Right atrium auricular region (tissue), 2 donors: ENCODE data around the gene NLRP5. TPM values are rescaled to one million over a fixed set of nuclear protein-coding genes. Genes with fewer than 3 reads are reported as not detected.
"Not testable (repeated sequence)": the region's sequence is repeated elsewhere in the genome, so short reads cannot be mapped to it uniquely, and the experiment has no call there.

Experiments used
- DNase-seq: peaks from one replicate; pipeline ENCODE4 v3.0.0-alpha.2; 2019; ENCODE audit warnings: low spot score
- H3K27ac ChIP-seq, 2 donors: fragments of 200-600 bp; sonication (generic); 1 replicate in 1 of 2; 2 replicates in 1 of 2; pipeline ENCODE4 v1.5.1; 2016 to 2019
- H3K27me3 ChIP-seq, 2 donors: fragments of 200-600 bp; sonication (generic); one replicate each; pipeline versions ENCODE4 v1.5.1 to v1.6.0; 2017 to 2019
- H3K36me3 ChIP-seq: fragments of 200-600 bp; sonication (generic); one replicate; pipeline ENCODE4 v1.5.1; 2016
- H3K4me1 ChIP-seq, 2 donors: fragments of 200-600 bp; sonication (generic); one replicate each; pipeline versions ENCODE4 v1.5.1 to v1.6.0; 2017 to 2019
- H3K4me3 ChIP-seq, 2 donors: fragments of 200-600 bp; sonication (generic); 1 replicate in 1 of 2; 2 replicates in 1 of 2; pipeline ENCODE4 v1.5.1; 2017 to 2019; ENCODE audit warnings: mild to moderate bottlenecking in 1 of 2, moderate library complexity in 1 of 2
- H3K9me3 ChIP-seq, 2 donors: fragments of 200-600 bp; sonication (generic); one replicate each; pipeline ENCODE4 v1.5.1; 2019
- CTCF ChIP-seq, 2 donors: fragments of 200-600 bp; sonication (generic); IDR thresholded peaks; one replicate each; pipeline ENCODE4 v1.5.1; 2019; ENCODE audit warnings: antibody characterized with exemption in 2 of 2
- total RNA-seq, 2 donors: library from RNA; depleted of rRNA; stranded (reverse); fragments of >200 nt; gene quantifications; one replicate each; pipeline ENCODE4 v1.1.0, GENCODE V29; 2016

NLRP5 gene
- total RNA-seq, result not detected

GRCh38 chr19:55986487-55986886, at the start of gene NLRP5:
NLRP5 (plus strand) TSS chr19:55986775.
- Histone ChIP-seq H3K27me3 (no peaks in the 10 kb centered on the region), H3K4me1 (no peaks in the 10 kb centered on the region), H3K27ac (no peak within 1 kb of the TSS), H3K4me3 (no peak within 1 kb of the TSS), H3K36me3 (no peaks in the 10 kb centered on the region), H3K9me3 (no peaks in the 10 kb centered on the region)
- TF ChIP-seq CTCF (IDR thresholded peaks at IDR 0.05), result no peak
- no peak for DNase-seq

GRCh38 chr19:55939206-55939605, 47.4 kb upstream of the NLRP5 start:
- DNase-seq, result no peak
- no peak for TF ChIP-seq CTCF (IDR thresholded peaks at IDR 0.05)
- H3K9me3 ChIP-seq, result peaks cover 0 to 4% of the 10 kb centered on the region in 2 donors
- H3K4me1 ChIP-seq, result no peaks in the 10 kb centered on the region
- no peaks in the 10 kb centered on the region for H3K27me3 ChIP-seq
- no peak overlapping the region for H3K4me3 ChIP-seq
- no peak overlapping the region for H3K27ac ChIP-seq
- no peaks in the 10 kb centered on the region for H3K36me3 ChIP-seq

GRCh38 chr19:55940306-55940705, 46.3 kb upstream of the NLRP5 start:
- Histone ChIP-seq H3K27ac (no peak overlapping the region), H3K4me1 (no peaks in the 10 kb centered on the region), H3K9me3 (peaks cover 0 to 4% of the 10 kb centered on the region in 2 donors), H3K27me3 (no peaks in the 10 kb centered on the region), H3K4me3 (no peak overlapping the region), H3K36me3 (no peaks in the 10 kb centered on the region)
- no peak for TF ChIP-seq CTCF (IDR thresholded peaks at IDR 0.05)
- no peak for DNase-seq

- H3K27ac ChIP-seq, result no peak within 1 kb of the TSS
- no peak within 1 kb of the TSS for H3K4me3 ChIP-seq
- H3K27me3 ChIP-seq, result no peaks in the 10 kb centered on the region
- H3K9me3 ChIP-seq, result peaks cover 0 to 9% of the 10 kb centered on the region in 2 donors
- no peak for TF ChIP-seq CTCF (IDR thresholded peaks at IDR 0.05)
- DNase-seq, result no peak
- H3K4me1 ChIP-seq, result no peaks in the 10 kb centered on the region
- H3K36me3 ChIP-seq, result no peaks in the 10 kb centered on the region
These were observed 39.0 kb upstream of the NLRP5 start, which contains the start of gene NLRP8 for GRCh38 chr19:55947532-55947931. NLRP8 (plus strand) TSS chr19:55947832.

GRCh38 chr19:55950566-55950965, 36.0 kb upstream of the NLRP5 start:
- DNase-seq, H3K27ac ChIP-seq, H3K27me3 ChIP-seq, H3K9me3 ChIP-seq, H3K4me1 ChIP-seq, H3K36me3 ChIP-seq, H3K4me3 ChIP-seq: not testable (repeated sequence)

GRCh38 chr19:55956431-55956830, 30.1 kb upstream of the NLRP5 start:
- H3K36me3 ChIP-seq, result no peaks in the 10 kb centered on the region
- H3K4me1 ChIP-seq, result no peaks in the 10 kb centered on the region
- no peak overlapping the region for H3K4me3 ChIP-seq
- no peak overlapping the region for H3K27ac ChIP-seq
- no peaks in the 10 kb centered on the region for H3K27me3 ChIP-seq
- DNase-seq, result no peak
- no peaks in the 10 kb centered on the region for H3K9me3 ChIP-seq
- no peak for TF ChIP-seq CTCF (IDR thresholded peaks at IDR 0.05)
